GM12801 (cell line): ENCODE data around the gene C1QTNF4.

Source experiments
- TF ChIP-seq, protein P1 (sequence below): IDR thresholded peaks from one replicate; pipeline ENCODE4 v1.5.1; 2011; ENCODE audit warnings: control low read depth; ENCODE audit not compliant: insufficient read length; ENCODE audit errors: extremely low read depth

Gene C1QTNF4

GRCh38 chr11:47539681-47540039 is 54.6 kb downstream of the C1QTNF4 start:
- TF ChIP-seq, protein P1, sequence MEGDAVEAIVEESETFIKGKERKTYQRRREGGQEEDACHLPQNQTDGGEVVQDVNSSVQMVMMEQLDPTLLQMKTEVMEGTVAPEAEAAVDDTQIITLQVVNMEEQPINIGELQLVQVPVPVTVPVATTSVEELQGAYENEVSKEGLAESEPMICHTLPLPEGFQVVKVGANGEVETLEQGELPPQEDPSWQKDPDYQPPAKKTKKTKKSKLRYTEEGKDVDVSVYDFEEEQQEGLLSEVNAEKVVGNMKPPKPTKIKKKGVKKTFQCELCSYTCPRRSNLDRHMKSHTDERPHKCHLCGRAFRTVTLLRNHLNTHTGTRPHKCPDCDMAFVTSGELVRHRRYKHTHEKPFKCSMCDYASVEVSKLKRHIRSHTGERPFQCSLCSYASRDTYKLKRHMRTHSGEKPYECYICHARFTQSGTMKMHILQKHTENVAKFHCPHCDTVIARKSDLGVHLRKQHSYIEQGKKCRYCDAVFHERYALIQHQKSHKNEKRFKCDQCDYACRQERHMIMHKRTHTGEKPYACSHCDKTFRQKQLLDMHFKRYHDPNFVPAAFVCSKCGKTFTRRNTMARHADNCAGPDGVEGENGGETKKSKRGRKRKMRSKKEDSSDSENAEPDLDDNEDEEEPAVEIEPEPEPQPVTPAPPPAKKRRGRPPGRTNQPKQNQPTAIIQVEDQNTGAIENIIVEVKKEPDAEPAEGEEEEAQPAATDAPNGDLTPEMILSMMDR = no peak
